NCI-H1105 (cell line): Measurements from ENCODE around the gene PNLIPRP2.

Experiments
- DNase-seq: peaks from one replicate; lab custom pipeline; 2025; lab: John Stamatoyannopoulos, UW

PNLIPRP2 gene

GRCh38 chr10:116620423-116621400 is at the start of gene PNLIPRP2:
PNLIPRP2 (plus strand) TSS chr10:116620953.
- DNase-seq = no peak

- no peak for DNase-seq
These were observed 46.0 kb upstream of the PNLIPRP2 start for GRCh38 chr10:116574797-116575196.

- no peak for DNase-seq
These were observed 32.7 kb upstream of the PNLIPRP2 start for GRCh38 chr10:116587878-116588591.

GRCh38 chr10:116588995-116589394 is 31.8 kb upstream of the PNLIPRP2 start:
- no peak for DNase-seq

GRCh38 chr10:116589926-116590325 is 30.8 kb upstream of the PNLIPRP2 start:
- DNase-seq = no peak

GRCh38 chr10:116590590-116591444 is 29.9 kb upstream of the PNLIPRP2 start, which contains the start of gene PNLIPRP1:
PNLIPRP1 (plus strand) TSS chr10:116590959; CDS start chr10:116591130, 171 bp downstream.
- DNase-seq = no peak

GRCh38 chr10:116593139-116593740 is 27.5 kb upstream of the PNLIPRP2 start:
- no peak for DNase-seq

GRCh38 chr10:116594525-116595035 is 26.2 kb upstream of the PNLIPRP2 start:
- no peak for DNase-seq

GRCh38 chr10:116596062-116596461 is 24.7 kb upstream of the PNLIPRP2 start:
- no peak for DNase-seq

- DNase-seq = no peak
These were observed 23.2 kb upstream of the PNLIPRP2 start for GRCh38 chr10:116597543-116597942.

- no peak for DNase-seq
These were observed 22.4 kb upstream of the PNLIPRP2 start for GRCh38 chr10:116598329-116598728.

GRCh38 chr10:116599991-116600390 is 20.8 kb upstream of the PNLIPRP2 start:
- DNase-seq = no peak

- no peak for DNase-seq
These were observed 17.9 kb upstream of the PNLIPRP2 start for GRCh38 chr10:116602648-116603400.

- no peak for DNase-seq
These were observed 14.7 kb upstream of the PNLIPRP2 start for GRCh38 chr10:116606061-116606483.

GRCh38 chr10:116607336-116607735 is 13.4 kb upstream of the PNLIPRP2 start:
- DNase-seq = no peak

- no peak for DNase-seq
These were observed 11.8 kb upstream of the PNLIPRP2 start for GRCh38 chr10:116608686-116609594.

GRCh38 chr10:116610443-116611152 is 10.2 kb upstream of the PNLIPRP2 start:
- no peak for DNase-seq

- no peak for DNase-seq
These were observed 9.6 kb upstream of the PNLIPRP2 start for GRCh38 chr10:116611153-116611545.
